Endothelial cell of umbilical vein (primary cell): Measurements from ENCODE around the gene TMEM74B. TPM values are rescaled to one million over a fixed set of nuclear protein-coding genes. Genes with fewer than 3 reads are reported as not detected.

ENCODE experiments used
- BruUV-seq: library from RNA; stranded (reverse); fragments of 400-500 nt; replicated peaks from 2 replicates; lab custom pipeline; 2021; lab: Mats Ljungman, UMichigan
- CTCF ChIA-PET: fragments of 300-600, 350-600 bp; sonication (Branson Sonifier 250); formaldehyde crosslinking; loops from one replicate; lab custom pipeline; 2021; ENCODE audit warnings: antibody characterized with exemption, inconsistent platforms; lab: Charles Lee
- POLR2A ChIA-PET: fragments of 300-600, 350-600 bp; sonication (Branson Sonifier 250); formaldehyde crosslinking; loops from one replicate; lab custom pipeline; 2021; ENCODE audit warnings: antibody characterized with exemption, inconsistent platforms; lab: Charles Lee
- DNase-seq: peaks from one replicate; pipeline ENCODE4 v3.0.0-alpha.2; 2011; ENCODE audit warnings: low read depth, low spot score
- FAIRE-seq: peaks from 2 replicates; lab custom pipeline; 2011; peaks lifted over from hg19 to GRCh38; lab: Jason Lieb, UNC
- H2AFZ ChIP-seq: 2 replicates; pipeline ENCODE4 v1.6.0; 2012; ENCODE audit warnings: low read depth, low read length, control low read depth, inconsistent platforms
- H3K27ac ChIP-seq: 2 replicates; pipeline ENCODE4 v1.5.1; 2011; ENCODE audit warnings: low read depth, mild to moderate bottlenecking, control low read depth, low read length, moderate library complexity; ENCODE audit not compliant: insufficient read depth
- H3K27me3 ChIP-seq, 2 experiments: 2 replicates each; pipeline versions ENCODE4 v1.6.0 to v1.6.1; 2011; ENCODE audit warnings: low read length in 2 of 2, mixed read lengths in 1 of 2; ENCODE audit not compliant: control insufficient read depth in 2 of 2, insufficient read depth in 2 of 2
- H3K36me3 ChIP-seq, 2 experiments: 2 replicates in 1 of 2; 3 replicates in 1 of 2; pipeline ENCODE4 v1.5.1; 2011; ENCODE audit warnings: low read length in 2 of 2, mild to moderate bottlenecking in 1 of 2, moderate library complexity in 1 of 2; ENCODE audit not compliant: control insufficient read depth in 2 of 2, insufficient read depth in 2 of 2; ENCODE audit errors: extremely low read depth in 1 of 2
- H3K4me1 ChIP-seq: 3 replicates; pipeline ENCODE4 v1.5.1; 2011; ENCODE audit warnings: mild to moderate bottlenecking, low read length; ENCODE audit not compliant: control insufficient read depth, insufficient read depth; ENCODE audit errors: extremely low read depth
- H3K4me2 ChIP-seq: 2 replicates; pipeline ENCODE4 v1.6.1; 2011; ENCODE audit warnings: low read length, control low read depth, mixed read lengths; ENCODE audit not compliant: insufficient read depth
- H3K4me3 ChIP-seq, 3 experiments: fragments of 200-600 bp in 1 of 3; sonication (generic), shearing (Covaris generic) in 1 of 3; replicated peaks in 1 of 3; 2 replicates each; pipeline ENCODE4 v1.5.1; 2011 to 2016; ENCODE audit warnings: control low read depth in 3 of 3, low read length in 3 of 3, mild to moderate bottlenecking in 2 of 3, inconsistent platforms in 1 of 3, low read depth in 1 of 3, moderate library complexity in 1 of 3; ENCODE audit not compliant: insufficient read depth in 1 of 3
- H3K79me2 ChIP-seq: 2 replicates; pipeline ENCODE4 v1.6.0; 2012; ENCODE audit warnings: low read length, inconsistent platforms; ENCODE audit not compliant: control insufficient read depth, insufficient read depth
- H3K9ac ChIP-seq: replicated peaks from 2 replicates; pipeline ENCODE3; 2011; ENCODE audit warnings: low read length, control low read depth; ENCODE audit not compliant: insufficient read depth; ENCODE audit errors: extremely low read depth
- H3K9me1 ChIP-seq: replicated peaks from 3 replicates; pipeline ENCODE4 v1.6.0; 2011; ENCODE audit warnings: mild to moderate bottlenecking, low read length; ENCODE audit not compliant: control insufficient read depth, insufficient read depth; ENCODE audit errors: extremely low read depth
- H3K9me3 ChIP-seq: replicated peaks from 2 replicates; pipeline ENCODE4 v1.5.1; 2012; ENCODE audit warnings: low read length, inconsistent platforms; ENCODE audit not compliant: control insufficient read depth, insufficient read depth
- H4K20me1 ChIP-seq: replicated peaks from 2 replicates; pipeline ENCODE3; 2011; ENCODE audit warnings: mild to moderate bottlenecking, low read length; ENCODE audit not compliant: control insufficient read depth, insufficient read depth; ENCODE audit errors: extremely low read depth
- FOS ChIP-seq: IDR thresholded peaks from 2 replicates; pipeline ENCODE4 v1.6.1; 2011; ENCODE audit warnings: mild to moderate bottlenecking, low read length, moderate library complexity, borderline replicate concordance; ENCODE audit not compliant: insufficient read depth
- GATA2 ChIP-seq: IDR thresholded peaks from 2 replicates; pipeline ENCODE4 v1.7.0; 2011; ENCODE audit warnings: low read depth, mild to moderate bottlenecking, moderate library complexity, mixed read lengths, low read length; ENCODE audit not compliant: insufficient read length, insufficient read depth
- JUN ChIP-seq: IDR thresholded peaks from 2 replicates; pipeline ENCODE4 v1.6.1; 2011; ENCODE audit warnings: borderline replicate concordance, low read depth; ENCODE audit not compliant: insufficient read length, insufficient read depth
- MAX ChIP-seq: IDR thresholded peaks from 2 replicates; pipeline ENCODE4 v1.6.1; 2011; ENCODE audit not compliant: insufficient read depth, insufficient read length
- MYC ChIP-seq: IDR thresholded peaks from one replicate; pipeline ENCODE4 v1.6.1; 2011; ENCODE audit warnings: mild to moderate bottlenecking, low read depth, low read length
- POLR2A ChIP-seq: IDR thresholded peaks from 2 replicates; pipeline ENCODE4 v1.6.1; 2012; ENCODE audit warnings: low read depth, mild to moderate bottlenecking, control low read depth, low read length
- POLR2AphosphoS5 ChIP-seq: IDR thresholded peaks from 2 replicates; pipeline ENCODE4 v1.6.1; 2012; ENCODE audit warnings: low read depth, mild to moderate bottlenecking, control low read depth, low read length, moderate library complexity; ENCODE audit not compliant: insufficient read depth
- dilution Hi-C: fragments of 300-500 bp; cut with MboI; formaldehyde crosslinking; loops from one replicate; pipeline ENCODE4 v1.15.0; 2019; ENCODE audit warnings: low sequenced_read_pairs; ENCODE audit not compliant: extremely low pct_ligation_motif_present
- intact Hi-C: fragments of 100-400 bp; cut with micrococcal nuclease; formaldehyde crosslinking; loops from one replicate; pipeline ENCODE4 v1.10.0; 2022
- polyA plus RNA-seq, 4 experiments: library from polyadenylated mRNA; depleted of rRNA in 3 of 4; stranded (reverse) in 3 of 4; unstranded in 1 of 4; fragments of >200 nt; gene quantifications; 2 replicates each; pipeline versions ENCODE4 v1.2.1 to v1.2.3, GENCODE V29; 2011 to 2012; ENCODE audit warnings: missing spikeins in 1 of 4
- total RNA-seq: library from RNA; stranded (reverse); gene quantifications from 2 replicates; pipeline ENCODE4 v1.2.3, GENCODE V29; 2021

The TMEM74B gene
- total and polyA plus RNA-seq, 2 donors (not counting 3 experiments of a cell fraction or from before 2014, with no cell fraction given): 0.26 to 1.1 TPM

DNA sequence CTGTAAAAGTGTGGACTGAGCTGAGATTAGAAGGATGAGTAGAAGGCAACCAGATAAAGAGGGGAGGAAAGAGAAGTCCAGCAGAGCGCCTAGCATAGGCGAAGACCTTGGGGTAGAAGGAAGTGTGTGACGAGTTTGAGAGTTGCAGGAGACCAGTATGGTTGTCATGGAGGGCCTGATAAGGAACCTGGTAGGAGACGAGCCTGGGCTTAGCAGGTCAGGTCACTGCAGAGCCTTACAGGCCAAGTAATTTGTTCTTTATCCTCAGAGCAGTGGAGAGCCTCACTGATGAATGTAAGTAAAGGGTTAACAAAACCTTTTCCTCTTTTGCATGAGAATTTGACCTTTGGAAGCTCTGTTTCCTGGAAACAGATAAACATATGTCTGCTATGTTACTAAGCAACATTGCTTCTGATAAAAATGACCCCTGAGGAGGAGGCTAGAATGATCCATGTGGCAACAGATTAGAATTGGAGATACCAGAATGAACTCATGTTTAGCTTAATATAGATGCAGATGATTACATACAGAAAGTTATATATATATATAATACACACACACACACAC, 2.9 kb upstream of the TMEM74B start:
- no peak overlapping the region for H3K4me3 ChIP-seq
- no peak overlapping the region for H2AFZ ChIP-seq
- intact Hi-C loops: loop anchor here (10.0 kb wide), 1 partner anchor 233 kb away; no protein-coding TSS in a partner anchor
- no peaks in the 10 kb centered on the region for H3K79me2 ChIP-seq
- no peaks in the 10 kb centered on the region for H4K20me1 ChIP-seq
- FAIRE-seq (no peak), DNase-seq (no peak)
- no peaks in the 10 kb centered on the region for H3K4me1 ChIP-seq
- H3K9me1 ChIP-seq: no peaks in the 10 kb centered on the region
- H3K27me3 ChIP-seq: peaks cover 16 to 37% of the 10 kb centered on the region in 2 experiments
- POLR2A ChIA-PET: no interaction called here
- no peak overlapping the region for H3K27ac ChIP-seq
- no peaks in the 10 kb centered on the region for H3K9me3 ChIP-seq
- dilution Hi-C loops: no loop called here
- no peaks in the 10 kb centered on the region for H3K36me3 ChIP-seq
- no TSS peak for BruUV-seq
- no peak overlapping the region for H3K4me2 ChIP-seq
- TF ChIP-seq GATA2 (no peak), MYC (no peak), POLR2A (no peak), FOS (no peak), POLR2AphosphoS5 (no peak), MAX (no peak), JUN (no peak)
- no peak overlapping the region for H3K9ac ChIP-seq
- CTCF ChIA-PET: interaction anchor here (0.8 to 1.6 kb wide), 2 partner anchors 230 to 232 kb away, joined by 3 to 5 read pairs; no protein-coding TSS in a partner anchor
